Epidermal melanocyte (primary cell): ENCODE data around the gene B3GNT4.
"Not testable (repeated sequence)": the region's sequence is repeated elsewhere in the genome, so short reads cannot be mapped to it uniquely, and the experiment has no call there.

Experiments
- DNase-seq: peaks from one replicate; pipeline ENCODE4 v3.0.0; 2011; ENCODE audit warnings: low spot score; ENCODE audit not compliant: insufficient read length

The B3GNT4 gene

GRCh38 chr12:122203301-122204166 lies at the start of gene B3GNT4:
B3GNT4 (plus strand) TSS chr12:122203709; CDS start chr12:122204619, 910 bp downstream.
- no peak for DNase-seq

- no peak for DNase-seq
These were observed 47.8 kb upstream of the B3GNT4 start for GRCh38 chr12:122155705-122156104.

- no peak for DNase-seq
These were observed 44.7 kb upstream of the B3GNT4 start for GRCh38 chr12:122158700-122159285.

- DNase-seq = no peak
These were observed 43.6 kb upstream of the B3GNT4 start for GRCh38 chr12:122159882-122160281.

GRCh38 chr12:122160761-122161160 lies 42.7 kb upstream of the B3GNT4 start:
- DNase-seq = no peak

GRCh38 chr12:122161682-122162081 lies 41.8 kb upstream of the B3GNT4 start:
- DNase-seq = no peak

GRCh38 chr12:122162976-122163375 lies 40.5 kb upstream of the B3GNT4 start:
- DNase-seq = no peak

GRCh38 chr12:122166422-122167349 lies 36.8 kb upstream of the B3GNT4 start:
- DNase-seq = no peak

GRCh38 chr12:122167356-122167925 lies 36.1 kb upstream of the B3GNT4 start:
- DNase-seq = no peak

GRCh38 chr12:122168492-122168891 lies 35.0 kb upstream of the B3GNT4 start:
- DNase-seq = no peak

GRCh38 chr12:122171399-122171798 lies 32.1 kb upstream of the B3GNT4 start:
- no peak for DNase-seq

- DNase-seq = no peak
These were observed 31.1 kb upstream of the B3GNT4 start for GRCh38 chr12:122172262-122172939.

- DNase-seq = no peak
These were observed 29.2 kb upstream of the B3GNT4 start, which contains the start of gene IL31 for GRCh38 chr12:122174155-122174845. IL31 (minus strand) TSS chr12:122174221; CDS start chr12:122174172, 49 bp downstream.

GRCh38 chr12:122176473-122176872 lies 27.0 kb upstream of the B3GNT4 start:
- DNase-seq = not testable (repeated sequence)

- no peak for DNase-seq
These were observed 20.5 kb upstream of the B3GNT4 start, which contains the start of gene LRRC43 for GRCh38 chr12:122182887-122183587. LRRC43 (plus strand) TSS chr12:122183123; CDS start chr12:122183145, 22 bp downstream.

GRCh38 chr12:122183588-122183940 lies 19.9 kb upstream of the B3GNT4 start:
- DNase-seq = no peak

GRCh38 chr12:122184517-122184916 lies 19.0 kb upstream of the B3GNT4 start:
- no peak for DNase-seq

- DNase-seq = no peak
These were observed 18.4 kb upstream of the B3GNT4 start for GRCh38 chr12:122185079-122185478.

GRCh38 chr12:122185494-122186082 lies 17.9 kb upstream of the B3GNT4 start:
- no peak for DNase-seq
